Right cardiac atrium (tissue), 5 donors: ENCODE measurements around the gene TBX6. TPM values are rescaled to one million over a fixed set of nuclear protein-coding genes. Genes with fewer than 3 reads are reported as not detected.

Source experiments
- ATAC-seq, 2 donors: fragments of 200-7000 bp; cut with Tn5 transposase; one replicate each; pipeline versions ENCODE4 v1.8.0 to v1.9.1; 2020; ENCODE audit warnings: moderate library complexity in 2 of 2, mild to moderate bottlenecking in 1 of 2
- DNase-seq, 3 donors: peaks; one replicate each; pipeline ENCODE4 v3.0.0-alpha.2; 2020
- H3K27ac ChIP-seq: one replicate; pipeline ENCODE4 v1.5.1; 2013; ENCODE audit warnings: mild to moderate bottlenecking, low read length, control low read depth, moderate library complexity
- H3K27me3 ChIP-seq: one replicate; pipeline ENCODE4 v1.6.1; 2013; ENCODE audit not compliant: control insufficient read depth, insufficient read depth
- H3K4me1 ChIP-seq: one replicate; pipeline ENCODE4 v1.6.1; 2013; ENCODE audit warnings: low read length; ENCODE audit not compliant: control insufficient read depth, insufficient read depth
- H3K4me3 ChIP-seq: one replicate; pipeline ENCODE4 v1.5.1; 2013; ENCODE audit warnings: low read length, control low read depth
- H3K9me3 ChIP-seq: one replicate; pipeline ENCODE4 v1.6.1; 2013; ENCODE audit warnings: low read length; ENCODE audit not compliant: control insufficient read depth
- WGBS: extraction: QIAGEN DNeasy Blood & Tissue Kit; methylation state at CpG from one replicate; pipeline ENCODE4 v1.1.7; 2013; 5-methylcytosine and 5-hydroxymethylcytosine counted together
- intact Hi-C, 4 donors: fragments of 100-400 bp; cut with DNase I; formaldehyde crosslinking; loops; one replicate each; pipeline versions ENCODE4 v1.11.0 to v1.14.0; 2022 to 2023
- polyA plus RNA-seq: library from polyadenylated mRNA; stranded (reverse); fragments of 200-250 nt; gene quantifications from one replicate; pipeline ENCODE4 v1.2.3, GENCODE V29; 2013
- total RNA-seq, 4 donors: library from RNA; stranded (reverse); fragmentation: NEBNext Ultra II Directional; extraction: Animal tissue kit (Norgen Biotek cat#: 25700); gene quantifications; one replicate each; pipeline ENCODE4 v1.2.1, GENCODE V29; 2021
- donor health status: healthy with polysubstance abuse.
- donor health status: DM: no; HTN: yes; CAD: no.
- donor health status: DM: no; HTN: no; CAD: no.
- donor health status: DM: no; HTN: yes; CAD: no; lungs with severe emphysema.
- donor health status: DM: yes; HTN: yes; CAD: no.

The TBX6 gene
- total and polyA plus RNA-seq, 5 donors: 0.67 to 1.2 (median 0.93) TPM

DNA sequence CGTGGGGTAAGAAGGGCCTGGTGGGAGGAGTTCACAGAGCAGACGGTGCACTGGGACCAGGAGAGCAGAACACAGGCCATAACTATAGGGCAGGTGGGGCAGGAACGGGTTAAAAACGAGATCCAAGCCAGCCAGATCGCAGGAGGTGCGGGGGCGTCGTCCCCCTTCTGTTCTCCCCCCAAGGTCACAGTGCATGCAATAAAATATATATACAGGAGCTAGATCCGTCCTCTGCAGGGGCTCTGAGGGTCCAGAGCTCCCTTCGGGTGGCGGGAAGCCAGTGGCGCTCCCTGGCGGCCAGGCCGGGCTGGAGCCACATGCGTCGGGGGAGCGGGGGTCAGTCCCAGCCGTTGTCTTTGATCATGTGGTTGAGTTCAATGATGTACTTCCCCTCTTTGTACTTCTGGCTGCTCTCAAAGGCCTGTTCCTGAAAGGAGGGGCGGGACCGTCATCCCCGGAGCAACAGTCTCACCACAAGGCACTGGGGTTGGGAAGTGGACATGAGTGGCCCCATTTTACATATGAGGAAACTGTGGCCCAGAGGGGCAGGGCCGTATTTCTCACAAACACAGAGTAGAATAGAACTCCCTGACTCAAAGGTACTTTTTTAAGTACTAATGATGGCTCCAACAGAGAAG lies 768 bp upstream of the TBX6 start:
- DNase-seq: peak; percentile 85 to 93 (median 92)
- Histone ChIP-seq H3K9me3 (no peaks in the 10 kb centered on the region), H3K27ac (peak overlapping the region; percentile 72), H3K4me1 (peaks cover 2% of the 10 kb centered on the region), H3K27me3 (no peaks in the 10 kb centered on the region), H3K4me3 (peak overlapping the region; percentile 36)
- WGBS: 10% methylated on average over 22 of the region's 22 CpGs
- ATAC-seq: peak; percentile 56 to 80
- intact Hi-C loops: loop anchor here in 2 of 4 donors (5.0 to 10.0 kb wide), 2 partner anchors 50 to 302 kb away; partner anchors contain the start of gene ZNF48 (in 1 of the 2)

DNA sequence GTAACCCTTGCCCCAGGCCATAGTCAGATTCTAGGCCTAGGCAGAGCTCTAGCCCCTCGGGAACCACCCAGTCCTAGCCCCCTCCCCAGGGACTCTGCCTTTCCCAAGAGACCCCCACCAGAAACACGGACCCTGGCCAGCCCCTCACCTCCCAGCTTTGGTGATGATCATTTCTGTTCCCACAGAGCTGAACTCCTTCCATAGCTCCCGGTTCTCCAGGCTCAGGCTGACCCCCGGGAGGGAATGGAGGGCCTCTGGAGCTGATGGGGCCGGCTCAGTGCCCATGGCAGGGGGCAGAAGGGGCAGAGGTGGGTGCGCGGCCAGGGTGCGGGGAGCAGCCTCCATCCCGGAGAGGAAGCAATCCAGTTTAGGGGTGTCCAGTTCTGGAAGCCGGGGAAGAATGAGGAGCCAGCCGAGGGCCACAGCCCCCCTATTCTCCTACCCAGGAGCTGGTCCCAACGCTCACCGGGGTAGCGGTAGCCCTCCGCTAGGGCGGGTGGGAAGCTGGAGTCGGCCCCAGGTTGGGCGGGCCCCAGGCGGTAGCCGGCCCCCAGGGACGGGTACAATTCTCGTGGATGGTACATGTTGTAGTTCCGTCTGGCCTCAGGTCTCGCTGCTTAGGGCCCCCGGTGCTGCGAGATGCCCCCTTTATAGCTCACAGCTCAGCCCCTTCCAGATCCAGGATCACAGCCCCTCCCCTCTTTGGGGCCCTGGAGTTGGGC lies 953 bp downstream of the TBX6 start:
- intact Hi-C loops: loop anchor here in 2 of 4 donors (5.0 to 10.0 kb wide), 2 partner anchors 48 to 304 kb away; partner anchors contain the start of gene ZNF48 (in 1 of the 2)
- ATAC-seq (no peak), DNase-seq (peak in 2 of 3 donors; percentile 65 to 70)
- H3K27me3 ChIP-seq: no peaks in the 10 kb centered on the region
- H3K4me1 ChIP-seq: peaks cover 2% of the 10 kb centered on the region
- H3K4me3 ChIP-seq: no peak overlapping the region
- H3K27ac ChIP-seq: no peak overlapping the region
- H3K9me3 ChIP-seq: no peaks in the 10 kb centered on the region
- WGBS: 71% methylated on average over 26 of the region's 26 CpGs

DNA sequence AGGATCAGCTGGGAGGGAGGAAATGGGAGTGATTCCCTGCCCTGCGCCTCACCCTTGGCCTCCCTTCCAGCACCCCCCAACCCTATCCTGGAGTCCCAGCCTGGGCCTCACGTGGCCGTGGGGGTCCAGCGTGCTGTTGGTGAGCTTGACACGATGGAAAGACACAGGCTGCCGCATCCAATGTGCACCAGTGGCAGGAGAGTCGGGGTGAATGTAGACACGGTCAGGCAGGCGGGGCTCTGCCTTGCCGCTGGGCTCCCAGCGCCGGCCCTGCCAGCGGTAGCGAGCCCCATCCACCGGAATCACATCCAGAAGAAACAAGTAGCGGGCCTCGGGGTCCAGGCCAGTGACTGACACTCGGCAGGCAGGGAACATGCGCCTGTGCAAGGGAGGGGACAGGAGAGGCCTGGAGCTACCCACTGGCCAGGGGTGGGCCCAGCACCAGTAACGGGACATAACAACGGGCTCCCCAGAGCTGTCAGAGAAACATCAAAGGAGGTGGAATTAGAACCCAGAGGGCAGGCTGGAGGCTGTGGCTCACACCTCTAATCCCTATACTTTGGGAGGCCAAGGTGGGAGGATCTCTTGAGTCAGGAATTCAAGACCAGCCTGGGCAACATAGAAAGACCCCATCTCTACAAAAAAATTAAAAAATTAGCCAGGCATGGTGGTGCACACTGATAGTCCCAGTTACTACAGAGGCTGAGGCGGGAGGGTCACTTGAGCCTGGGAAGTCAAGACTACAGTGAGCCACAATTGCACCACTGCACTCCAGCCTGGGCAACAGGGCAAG lies 2.7 kb downstream of the TBX6 start:
- H3K27me3 ChIP-seq: no peaks in the 10 kb centered on the region
- peak in 1 of 3 donors; percentile 53 for DNase-seq
- H3K27ac ChIP-seq: no peak overlapping the region
- H3K4me1 ChIP-seq: peaks cover 2% of the 10 kb centered on the region
- no peaks in the 10 kb centered on the region for H3K9me3 ChIP-seq
- ATAC-seq: no peak
- 77% methylated on average over 22 of the region's 22 CpGs for WGBS
- H3K4me3 ChIP-seq: no peak overlapping the region
- intact Hi-C loops: no loop called here

DNA sequence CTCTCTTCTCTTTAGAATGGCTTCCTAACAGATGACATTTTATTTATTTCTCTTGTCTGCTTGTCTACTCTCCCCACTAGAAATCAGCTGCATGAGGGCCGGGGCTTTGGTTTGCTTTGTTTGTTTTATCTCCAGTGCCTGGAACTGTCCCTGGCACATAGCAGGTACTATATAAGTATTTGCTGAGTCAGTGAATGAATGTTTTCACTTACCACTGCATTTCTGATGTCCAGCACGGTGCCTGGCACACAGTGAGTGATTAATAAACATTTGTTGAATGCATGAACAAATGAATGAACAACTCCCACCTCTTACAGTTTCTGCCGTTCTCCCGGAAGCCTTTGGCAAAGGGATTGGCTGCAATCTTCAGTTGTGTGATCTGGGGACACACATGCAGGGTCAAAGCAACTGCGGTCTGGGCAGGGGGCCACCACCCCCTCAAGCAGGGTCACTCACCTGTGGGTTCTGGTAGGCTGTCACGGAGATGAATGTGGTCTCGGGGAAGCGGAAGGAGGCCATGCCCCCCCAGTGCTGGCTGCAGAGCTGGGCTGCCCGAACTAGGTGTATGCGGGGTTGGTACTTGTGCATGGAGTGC lies 3.4 kb downstream of the TBX6 start:
- no peak for ATAC-seq
- intact Hi-C loops: no loop called here
- no peak overlapping the region for H3K4me3 ChIP-seq
- no peaks in the 10 kb centered on the region for H3K27me3 ChIP-seq
- H3K4me1 ChIP-seq: no peaks in the 10 kb centered on the region
- H3K27ac ChIP-seq: no peak overlapping the region
- H3K9me3 ChIP-seq: no peaks in the 10 kb centered on the region
- 76% methylated on average over 10 of the region's 10 CpGs for WGBS
- peak in 1 of 3 donors; percentile 46 for DNase-seq

DNA sequence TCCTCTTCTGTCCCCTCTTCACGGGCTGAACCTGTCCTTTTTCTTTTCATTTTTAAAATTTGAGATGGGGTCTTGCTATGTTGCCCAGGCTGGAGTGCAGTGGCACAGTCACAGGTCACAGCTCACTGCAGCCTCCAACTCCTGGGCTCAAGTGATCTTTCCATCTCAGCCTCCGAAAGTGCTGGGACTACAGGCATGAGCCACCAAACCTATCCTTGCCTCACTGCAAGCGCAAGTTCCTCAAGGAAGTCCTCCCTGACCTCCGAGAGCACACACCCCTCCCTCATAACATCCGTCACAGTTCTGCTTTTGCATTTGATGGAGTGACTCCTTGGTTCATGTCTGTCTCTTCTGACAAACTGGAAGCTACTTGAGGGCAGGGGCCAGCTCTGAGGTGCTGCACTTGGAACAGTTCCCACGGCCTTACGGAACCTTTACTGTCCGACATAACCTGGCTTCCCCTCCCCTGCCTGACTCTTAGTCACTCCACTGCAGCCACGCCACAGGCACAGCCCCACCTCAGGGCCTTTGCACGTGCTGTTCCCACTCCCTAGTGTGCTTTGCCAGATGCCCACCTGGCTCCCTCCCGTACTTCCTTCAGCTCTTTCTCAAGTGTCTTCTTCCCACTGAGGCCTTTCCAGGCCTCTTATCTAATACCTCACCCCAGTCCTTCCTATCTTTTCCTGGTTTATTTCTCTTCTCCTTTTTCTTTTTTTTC lies 4.4 kb downstream of the TBX6 start:
- no peaks in the 10 kb centered on the region for H3K4me1 ChIP-seq
- peak in 2 of 3 donors; percentile 42 to 57 for DNase-seq
- 87% methylated on average over 11 of the region's 11 CpGs for WGBS
- no peaks in the 10 kb centered on the region for H3K9me3 ChIP-seq
- no peak overlapping the region for H3K27ac ChIP-seq
- no peak for ATAC-seq
- H3K27me3 ChIP-seq: no peaks in the 10 kb centered on the region
- H3K4me3 ChIP-seq: no peak overlapping the region
- intact Hi-C loops: no loop called here

DNA sequence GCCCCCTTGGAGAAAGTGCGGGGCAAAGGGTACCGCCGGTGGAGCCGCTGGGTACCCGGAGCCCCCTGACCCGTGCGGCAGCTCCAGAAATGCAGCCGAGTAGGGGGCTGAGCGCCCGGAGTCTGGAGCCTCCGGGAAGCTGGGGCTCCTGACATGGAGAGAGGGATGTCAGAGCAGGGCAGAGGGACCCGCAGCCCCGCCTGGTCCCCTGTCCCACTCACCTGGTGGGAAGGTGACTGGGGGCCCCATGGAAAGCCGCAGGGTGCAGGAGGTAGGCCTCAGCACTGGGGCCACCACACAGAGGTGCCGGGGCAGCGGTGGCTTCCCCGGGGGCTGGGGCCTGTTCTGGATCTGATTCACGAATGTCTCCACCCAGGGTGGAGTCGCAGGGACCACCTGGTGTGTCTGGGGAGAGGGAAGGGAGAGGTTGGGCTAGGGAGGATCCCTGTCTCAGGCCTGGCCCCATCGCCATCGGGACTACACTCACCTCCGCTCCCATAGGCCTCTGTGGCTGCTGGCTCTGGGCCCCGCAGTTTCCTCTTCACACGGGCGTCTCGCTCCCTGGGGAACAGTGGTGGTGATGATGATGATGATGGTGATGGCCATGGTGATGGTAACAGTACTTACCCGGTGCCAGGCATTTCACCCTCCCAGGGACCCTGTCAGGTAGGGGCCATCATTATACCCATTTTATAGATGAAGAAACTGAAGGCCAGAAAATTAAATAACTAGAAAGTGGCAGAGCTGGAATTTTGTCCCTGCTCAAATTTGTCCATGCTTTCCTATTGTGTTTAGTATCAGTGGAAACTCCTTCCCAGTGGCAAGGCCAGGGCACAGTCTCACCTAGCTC lies 5.2 kb downstream of the TBX6 start:
- 77% methylated on average over 27 of the region's 27 CpGs for WGBS
- no peaks in the 10 kb centered on the region for H3K9me3 ChIP-seq
- H3K4me1 ChIP-seq: no peaks in the 10 kb centered on the region
- intact Hi-C loops: no loop called here
- no peaks in the 10 kb centered on the region for H3K27me3 ChIP-seq
- ATAC-seq (no peak), DNase-seq (peak in 2 of 3 donors; percentile 51 to 53)
- no peak overlapping the region for H3K4me3 ChIP-seq
- H3K27ac ChIP-seq: no peak overlapping the region

DNA sequence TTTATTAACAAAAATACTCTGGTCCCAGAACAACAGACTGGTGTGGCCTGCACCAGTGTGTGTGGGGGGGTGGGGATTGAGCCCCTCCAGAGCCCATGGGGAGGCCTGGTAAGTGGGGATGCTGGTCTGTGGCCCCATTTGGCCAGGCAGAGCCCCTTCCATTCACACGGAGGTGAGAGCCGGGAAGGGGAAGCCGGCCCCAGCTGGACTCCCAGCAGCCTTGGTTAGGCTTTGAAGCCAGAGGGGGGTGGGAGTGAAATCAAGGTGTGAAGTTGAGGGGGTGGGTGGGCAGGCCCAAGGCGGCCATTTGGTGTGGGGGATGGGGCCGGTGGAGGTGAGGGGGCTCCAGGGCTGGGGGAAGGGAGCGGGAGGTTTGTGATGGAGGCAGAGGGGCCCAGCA lies 5.9 kb downstream of the TBX6 start:
- H3K4me3 ChIP-seq: no peak overlapping the region
- intact Hi-C loops: no loop called here
- ATAC-seq (no peak), DNase-seq (peak in 2 of 3 donors; percentile 46 to 62)
- H3K4me1 ChIP-seq: no peaks in the 10 kb centered on the region
- H3K27ac ChIP-seq: no peak overlapping the region
- no peaks in the 10 kb centered on the region for H3K27me3 ChIP-seq
- WGBS: 66% methylated on average over 6 of the region's 6 CpGs
- H3K9me3 ChIP-seq: no peaks in the 10 kb centered on the region

DNA sequence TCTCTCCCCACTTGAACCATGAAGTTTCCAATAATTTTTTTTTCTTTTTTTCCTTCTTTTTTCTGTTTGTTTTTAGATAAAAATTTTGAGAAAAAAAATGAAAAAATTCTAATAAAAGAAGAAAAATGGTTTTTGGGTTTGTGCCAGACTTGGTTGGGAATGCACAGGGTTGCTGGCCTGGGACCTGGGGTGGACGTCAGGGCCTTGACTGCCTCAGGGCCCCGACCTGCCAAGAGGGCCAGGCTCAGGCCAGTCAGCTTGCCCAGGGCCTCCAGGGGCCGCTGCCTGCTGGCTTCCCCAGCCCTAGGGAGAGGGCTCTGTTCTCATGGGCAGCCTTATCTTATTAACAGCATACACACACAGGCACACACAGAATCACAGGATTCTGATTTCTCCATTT lies 6.5 kb downstream of the TBX6 start:
- no peaks in the 10 kb centered on the region for H3K27me3 ChIP-seq
- H3K4me3 ChIP-seq: no peak overlapping the region
- H3K27ac ChIP-seq: peak overlapping the region; percentile 12
- DNase-seq (peak; percentile 75 to 88 (median 87)), ATAC-seq (peak; percentile 53 to 70)
- WGBS: 55% methylated on average over 3 of the region's 3 CpGs
- H3K9me3 ChIP-seq: no peaks in the 10 kb centered on the region
- no peaks in the 10 kb centered on the region for H3K4me1 ChIP-seq
- intact Hi-C loops: no loop called here

DNA sequence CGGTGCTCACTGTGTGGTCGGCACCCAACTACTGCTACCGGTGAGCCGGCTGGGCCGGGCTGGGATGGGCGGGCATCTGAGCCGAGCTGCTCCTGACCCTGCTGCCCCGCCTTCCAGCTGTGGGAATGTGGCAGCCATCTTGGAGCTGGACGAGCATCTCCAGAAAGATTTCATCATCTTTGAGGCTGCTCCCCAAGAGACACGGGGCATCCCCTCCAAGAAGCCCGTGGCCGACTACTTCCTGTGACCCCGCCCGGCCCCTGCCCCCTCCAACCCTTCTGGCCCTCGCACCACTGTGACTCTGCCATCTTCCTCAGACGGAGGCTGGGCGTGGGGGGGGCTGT lies 6.9 kb downstream of the TBX6 start:
- H3K27ac ChIP-seq: no peak overlapping the region
- DNase-seq (peak; percentile 83 to 91 (median 91)), ATAC-seq (peak; percentile 63 to 67)
- intact Hi-C loops: no loop called here
- H3K9me3 ChIP-seq: no peaks in the 10 kb centered on the region
- WGBS: 54% methylated on average over 17 of the region's 17 CpGs
- no peak overlapping the region for H3K4me3 ChIP-seq
- no peaks in the 10 kb centered on the region for H3K4me1 ChIP-seq
- no peaks in the 10 kb centered on the region for H3K27me3 ChIP-seq
